HepG2 (cell line): Measurements from ENCODE around the gene KIF19. TPM values are rescaled to one million over a fixed set of nuclear protein-coding genes. Genes with fewer than 3 reads are reported as not detected.

Experiments
- ATAC-seq: fragments of 200-7000 bp; cut with Tn5 transposase; 3 replicates; pipeline ENCODE4 v1.9.1; 2020; ENCODE audit warnings: mild to moderate bottlenecking, moderate library complexity
- Bru-seq: library from RNA; stranded (reverse); fragments of 400-500 nt; gene quantifications from one replicate; lab custom pipeline; 2021; lab: Mats Ljungman, UMichigan
- BruChase-seq, 2 experiments: library from RNA; stranded (reverse); fragments of 400-500 nt; gene quantifications; one replicate each; lab custom pipeline; 2021; lab: Mats Ljungman, UMichigan
- BruUV-seq: library from RNA; stranded (reverse); fragments of 400-500 nt; replicated peaks from 2 replicates; lab custom pipeline; 2021; lab: Mats Ljungman, UMichigan
- CTCF ChIA-PET: fragments of 300-600 bp; formaldehyde crosslinking; extraction: SDS; loops from one replicate; lab custom pipeline; 2021; ENCODE audit warnings: low total read pairs, inconsistent platforms, low intra/inter-chr PET ratio; lab: Yijun Ruan, JAX
- POLR2A ChIA-PET: fragments of 350-600 bp; sonication (Branson Sonifier 250); formaldehyde crosslinking; loops from one replicate; lab custom pipeline; 2020; ENCODE audit warnings: antibody characterized with exemption, inconsistent platforms; lab: Yijun Ruan, JAX
- DNase-seq: peaks from one replicate; pipeline ENCODE4 v3.0.0-alpha.2; 2015; ENCODE audit warnings: low spot score
- FAIRE-seq: peaks from 3 replicates; lab custom pipeline; 2011; peaks lifted over from hg19 to GRCh38; lab: Jason Lieb, UNC
- H2AFZ ChIP-seq: one replicate; pipeline ENCODE4 v1.6.1; 2011; ENCODE audit warnings: low read length, inconsistent platforms
- H3K27ac ChIP-seq: fragments of 300-600 bp; 3 replicates; pipeline ENCODE4 v1.8.0; 2011; ENCODE audit warnings: mixed run types, mild to moderate bottlenecking, mixed read lengths, low read length, inconsistent platforms; ENCODE audit not compliant: insufficient read depth; ENCODE audit errors: extremely low read length
- H3K27me3 ChIP-seq, 2 experiments: fragments of 200-600 bp in 1 of 2; 2 replicates in 1 of 2; 3 replicates in 1 of 2; pipeline versions ENCODE4 v1.6.0 to v1.8.0; 2011; ENCODE audit warnings: low read length in 2 of 2, mild to moderate bottlenecking in 2 of 2, moderate library complexity in 2 of 2, inconsistent platforms in 1 of 2; ENCODE audit not compliant: insufficient read depth in 2 of 2, control insufficient read depth in 1 of 2
- H3K36me3 ChIP-seq, 2 experiments: fragments of 200-600 bp in 1 of 2; replicated peaks in 1 of 2; 2 replicates in 1 of 2; 3 replicates in 1 of 2; pipeline versions ENCODE4 v1.5.1 to v1.8.0; 2011; ENCODE audit warnings: low read length in 2 of 2, inconsistent platforms in 1 of 2; ENCODE audit not compliant: insufficient read depth in 2 of 2, control insufficient read depth in 1 of 2
- H3K4me1 ChIP-seq: 2 replicates; pipeline ENCODE4 v1.5.1; 2012; ENCODE audit warnings: low read length, inconsistent platforms; ENCODE audit not compliant: insufficient read depth
- H3K4me2 ChIP-seq: 2 replicates; pipeline ENCODE4 v1.6.0; 2011; ENCODE audit warnings: low read depth, low read length, inconsistent platforms
- H3K4me3 ChIP-seq, 3 experiments: fragments of 200-600 bp in 1 of 3; sonication (generic), shearing (Covaris generic) in 1 of 3; replicated peaks in 1 of 3; 2 replicates each; pipeline ENCODE4 v1.5.1; 2011 to 2016; ENCODE audit warnings: low read length in 3 of 3, inconsistent platforms in 2 of 3, low read depth in 2 of 3, mild to moderate bottlenecking in 2 of 3, control low read depth in 1 of 3, mixed read lengths in 1 of 3; ENCODE audit not compliant: insufficient read depth in 1 of 3
- H3K79me2 ChIP-seq: one replicate; pipeline ENCODE4 v1.6.1; 2011; ENCODE audit warnings: low read length, inconsistent platforms; ENCODE audit not compliant: insufficient read depth
- H3K9ac ChIP-seq: 2 replicates; pipeline ENCODE4 v1.6.0; 2011; ENCODE audit warnings: mild to moderate bottlenecking, low read depth, low read length, inconsistent platforms; ENCODE audit not compliant: insufficient read depth
- H3K9me3 ChIP-seq: 2 replicates; pipeline ENCODE4 v1.5.1; 2012; ENCODE audit warnings: mild to moderate bottlenecking, low read length
- H4K20me1 ChIP-seq: 2 replicates; pipeline ENCODE4 v1.6.0; 2011; ENCODE audit warnings: inconsistent platforms, mild to moderate bottlenecking, low read length, moderate library complexity; ENCODE audit not compliant: insufficient read depth
- EED ChIP-seq: sonication (generic); formaldehyde crosslinking; IDR thresholded peaks from 2 replicates; pipeline ENCODE4 v1.5.0; 2020; ENCODE audit warnings: mild to moderate bottlenecking, missing genetic modification reagents
- SOX6 ChIP-seq, 2 experiments: fragments of 450-650 bp in 1 of 2; sonication (generic) in 1 of 2; formaldehyde crosslinking in 1 of 2; IDR thresholded peaks; 2 replicates each; pipeline versions ENCODE4 v1.4.0 to v1.6.1; 2017 to 2020; ENCODE audit warnings: antibody characterized with exemption in 1 of 2, mild to moderate bottlenecking in 1 of 2, missing genetic modification reagents in 1 of 2
- TBX2 ChIP-seq: sonication (generic); formaldehyde crosslinking; IDR thresholded peaks from 2 replicates; pipeline ENCODE4 v1.5.0; 2020; ENCODE audit warnings: missing genetic modification reagents, mild to moderate bottlenecking, borderline replicate concordance
- ZNF687 ChIP-seq: sonication (generic); formaldehyde crosslinking; IDR thresholded peaks from 2 replicates; pipeline ENCODE4 v1.5.1; 2020; ENCODE audit warnings: mild to moderate bottlenecking, missing genetic modification reagents, moderate library complexity
- WGBS: methylation state at CpG from one replicate; pipeline ENCODE4 v1.1.6; 2017; ENCODE audit warnings: low lambda C conversion rate; 5-methylcytosine and 5-hydroxymethylcytosine counted together
- in situ Hi-C: cut with HindIII; loops from 2 replicates; pipeline ENCODE4 v1.10.0; 2017; ENCODE audit warnings: low pct_unique_long_range_greater_than_20kb; ENCODE audit not compliant: extremely low pct_ligation_motif_present
- intact Hi-C: fragments of 100-400 bp; cut with micrococcal nuclease; formaldehyde crosslinking; loops from one replicate; pipeline ENCODE4 v1.10.0; 2022; ENCODE audit not compliant: unreplicated experiment
- long read RNA-seq, 2 experiments: library from RNA in 1 of 2; library from polyadenylated mRNA in 1 of 2; stranded (forward) in 1 of 2; unstranded in 1 of 2; transcript quantifications; one replicate each; pipeline ENCODE4 v2.0.0, GENCODE V29; 2019 to 2022
- polyA minus RNA-seq, 3 experiments: library from RNA; depleted of rRNA, polyadenylated mRNA; stranded (reverse); fragments of >200 nt; gene quantifications; 2 replicates each; pipeline ENCODE4 v1.2.3, GENCODE V29; 2011; ENCODE audit warnings: low replicate concordance in 1 of 3
- polyA plus RNA-seq, 8 experiments: library from polyadenylated mRNA; depleted of rRNA in 3 of 8; stranded (reverse) in 7 of 8; unstranded in 1 of 8; fragments of >200 nt; fragmentation: Illumina TruSeq in 4 of 8; extraction: Trizol in 4 of 8; gene quantifications; 2 replicates each; pipeline versions ENCODE4 v1.2.1 to v1.2.3, GENCODE V29; 2011 to 2016; ENCODE audit warnings: low read depth in 4 of 8, missing spikeins in 1 of 8, mixed read lengths in 1 of 8; ENCODE audit not compliant: insufficient read depth in 1 of 8
- total RNA-seq, 5 experiments: library from RNA; depleted of rRNA; stranded (reverse); fragments of >200 nt; fragmentation: Illumina TruSeq; extraction: Trizol; gene quantifications; 2 replicates each; pipeline ENCODE4 v1.2.3, GENCODE V29; 2016; ENCODE audit warnings: low read depth in 1 of 5

Gene KIF19
- total RNA-seq (2016; rRNA removed; fragmentation: Illumina TruSeq; extraction: Trizol) (not detected in 2 replicates), polyA plus RNA-seq (2011; rRNA removed) (not detected in 2 replicates), polyA minus RNA-seq (2011; rRNA and poly(A)+ RNA removed; ENCODE audit: low replicate concordance) (not detected in 2 replicates), Bru-seq, nascent RNA (percentile 4 among the genes with signal in this experiment), BruChase-seq, experiment 1, labeled RNA remaining after a 6-hour chase (not detected), BruChase-seq, experiment 2, labeled RNA remaining after a 2-hour chase (not detected)
- not detected in 2 replicates for total RNA-seq (2016; cell fraction: cytosol; rRNA removed; fragmentation: Illumina TruSeq; extraction: Trizol; ENCODE audit: low read depth)
- total RNA-seq (2016; cell fraction: insoluble cytoplasmic fraction; rRNA removed; fragmentation: Illumina TruSeq; extraction: Trizol): not detected in 2 replicates
- not detected in 2 replicates for total RNA-seq (2016; cell fraction: membrane; rRNA removed; fragmentation: Illumina TruSeq; extraction: Trizol)
- not detected in 2 replicates for total RNA-seq (2016; cell fraction: nucleus; rRNA removed; fragmentation: Illumina TruSeq; extraction: Trizol)
- not detected in 2 replicates for polyA plus RNA-seq (2011; cell fraction: cytosol; rRNA removed)
- polyA plus RNA-seq (2011; cell fraction: nucleus; rRNA removed): not detected in 2 replicates
- not detected in 2 replicates for polyA plus RNA-seq (2012)
- polyA plus RNA-seq (2016; cell fraction: cytosol; fragmentation: Illumina TruSeq; extraction: Trizol; ENCODE audit: low read depth): not detected in 2 replicates
- not detected in 2 replicates for polyA plus RNA-seq (2016; cell fraction: insoluble cytoplasmic fraction; fragmentation: Illumina TruSeq; extraction: Trizol; ENCODE audit: low read depth)
- not detected in 2 replicates for polyA plus RNA-seq (2016; cell fraction: membrane; fragmentation: Illumina TruSeq; extraction: Trizol; ENCODE audit: low read depth)
- polyA plus RNA-seq (2016; cell fraction: nucleus; fragmentation: Illumina TruSeq; extraction: Trizol; ENCODE audit: insufficient read depth, low read depth): not detected in 2 replicates
- polyA minus RNA-seq (2011; cell fraction: cytosol; rRNA and poly(A)+ RNA removed): not detected in 2 replicates
- not detected in 2 replicates for polyA minus RNA-seq (2011; cell fraction: nucleus; rRNA and poly(A)+ RNA removed)
- long read RNA-seq, experiment 1: 0 reads
- long read RNA-seq, experiment 2: 0 reads

GRCh38 chr17:74325743-74326379 lies at the start of gene KIF19:
Gene KIF19, plus strand, starts transcription at chr17:74326226. Its CDS starts 124 bp downstream, at chr17:74326350.
- POLR2A ChIA-PET: no interaction called here
- DNase-seq (no peak), ATAC-seq (peak; percentile 51), FAIRE-seq (no peak)
- intact Hi-C loops: no loop called here
- Histone ChIP-seq H3K36me3 (no peaks in the 10 kb centered on the region), H2AFZ (no peak within 1 kb of the TSS), H3K4me3 (peak within 1 kb of the TSS in 1 of 3 experiments; percentile 26; a peak in 1 of 6 replicates), H3K4me1 (no peaks in the 10 kb centered on the region), H3K27me3 (peaks cover 11 to 79% of the 10 kb centered on the region in 2 experiments), H3K4me2 (peak within 1 kb of the TSS; percentile 38), H4K20me1 (no peaks in the 10 kb centered on the region), H3K27ac (no peak within 1 kb of the TSS), H3K9me3 (no peaks in the 10 kb centered on the region), H3K79me2 (no peaks in the 10 kb centered on the region), H3K9ac (no peak within 1 kb of the TSS)
- in situ Hi-C loops: no loop called here
- 0 out of 2 replicates have a peak, but pooled peaks have one; percentile 43 for TF ChIP-seq EED
- no peak for TF ChIP-seq SOX6 (IDR thresholded peaks at IDR 0.05)
- TF ChIP-seq SOX6 (CRISPR knock-in tag; IDR thresholded peaks at IDR 0.05): no peak
- TF ChIP-seq TBX2 (CRISPR knock-in tag): 0 out of 2 replicates have a peak, but pooled peaks have one; percentile 20
- TF ChIP-seq ZNF687 (CRISPR knock-in tag): 0 out of 2 replicates have a peak, but pooled peaks have one; percentile 8
- no TSS peak for BruUV-seq
- 26% methylated on average over 23 of the region's 73 CpGs for WGBS
- CTCF ChIA-PET: no interaction called here
